GM20000 (cell line): ENCODE data around the gene SPACA7.

ENCODE experiments used
- DNase-seq: peaks from one replicate; pipeline ENCODE4 v3.0.0; 2012; ENCODE audit warnings: low spot score
- TF ChIP-seq, protein P1 (sequence below): IDR thresholded peaks from 2 replicates; pipeline ENCODE4 v1.5.1; 2012; ENCODE audit warnings: mild to moderate bottlenecking, control low read depth; ENCODE audit errors: extremely low read depth, missing control alignments

SPACA7 gene

DNA sequence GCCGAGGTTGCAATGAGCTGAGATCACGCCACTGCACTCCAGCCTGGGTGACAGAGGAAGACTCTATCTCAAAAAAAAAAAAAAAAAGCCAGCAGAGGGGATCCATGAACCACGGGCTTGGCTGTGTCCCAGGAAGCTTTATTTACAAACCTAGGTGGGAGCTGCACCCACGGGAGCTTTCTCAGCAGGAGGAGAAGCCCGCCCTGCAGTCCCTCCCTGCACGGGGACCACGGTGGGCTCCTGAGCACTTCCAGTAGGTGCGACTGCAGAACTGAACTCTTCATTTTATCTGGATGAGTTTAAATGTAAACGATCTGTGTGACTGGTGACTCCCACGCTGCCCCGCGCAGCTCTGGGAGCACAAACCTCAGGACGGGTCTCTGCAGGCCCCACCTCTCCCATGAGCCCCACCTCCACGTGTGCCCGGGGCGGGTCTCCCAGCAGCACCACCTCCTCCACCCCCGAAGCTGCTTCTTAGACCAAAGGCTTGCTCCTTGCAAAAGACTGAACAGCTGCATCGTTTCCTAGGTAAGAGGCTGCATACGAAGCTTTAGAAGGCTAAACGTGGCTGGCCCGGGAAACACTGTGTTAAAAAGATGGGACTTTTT is 66.4 kb downstream of the SPACA7 start:
- TF ChIP-seq, protein P1, sequence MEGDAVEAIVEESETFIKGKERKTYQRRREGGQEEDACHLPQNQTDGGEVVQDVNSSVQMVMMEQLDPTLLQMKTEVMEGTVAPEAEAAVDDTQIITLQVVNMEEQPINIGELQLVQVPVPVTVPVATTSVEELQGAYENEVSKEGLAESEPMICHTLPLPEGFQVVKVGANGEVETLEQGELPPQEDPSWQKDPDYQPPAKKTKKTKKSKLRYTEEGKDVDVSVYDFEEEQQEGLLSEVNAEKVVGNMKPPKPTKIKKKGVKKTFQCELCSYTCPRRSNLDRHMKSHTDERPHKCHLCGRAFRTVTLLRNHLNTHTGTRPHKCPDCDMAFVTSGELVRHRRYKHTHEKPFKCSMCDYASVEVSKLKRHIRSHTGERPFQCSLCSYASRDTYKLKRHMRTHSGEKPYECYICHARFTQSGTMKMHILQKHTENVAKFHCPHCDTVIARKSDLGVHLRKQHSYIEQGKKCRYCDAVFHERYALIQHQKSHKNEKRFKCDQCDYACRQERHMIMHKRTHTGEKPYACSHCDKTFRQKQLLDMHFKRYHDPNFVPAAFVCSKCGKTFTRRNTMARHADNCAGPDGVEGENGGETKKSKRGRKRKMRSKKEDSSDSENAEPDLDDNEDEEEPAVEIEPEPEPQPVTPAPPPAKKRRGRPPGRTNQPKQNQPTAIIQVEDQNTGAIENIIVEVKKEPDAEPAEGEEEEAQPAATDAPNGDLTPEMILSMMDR, result no peak
- DNase-seq, result no peak

GRCh38 chr13:112443191-112443994 is 67.2 kb downstream of the SPACA7 start:
- TF ChIP-seq, protein P1, result peak; percentile 51
- DNase-seq, result no peak

DNA sequence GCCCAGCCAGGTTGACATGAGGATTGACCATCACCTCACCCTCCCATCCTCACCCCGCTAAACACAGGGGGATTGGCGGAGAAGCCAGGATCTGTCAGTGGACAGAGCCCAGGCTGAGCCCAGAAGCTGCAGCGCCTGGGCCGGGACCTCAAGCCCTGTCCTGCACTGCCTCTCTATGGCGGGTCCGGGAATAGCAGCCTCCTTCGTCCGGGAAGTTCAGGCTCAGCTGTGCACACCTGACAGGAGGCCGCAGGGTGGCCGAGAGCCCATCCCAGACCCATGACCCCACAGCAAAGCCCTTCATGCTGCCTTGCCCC is 67.8 kb downstream of the SPACA7 start:
- TF ChIP-seq, protein P1, result peak; percentile 96
- peak; percentile 86 for DNase-seq

DNA sequence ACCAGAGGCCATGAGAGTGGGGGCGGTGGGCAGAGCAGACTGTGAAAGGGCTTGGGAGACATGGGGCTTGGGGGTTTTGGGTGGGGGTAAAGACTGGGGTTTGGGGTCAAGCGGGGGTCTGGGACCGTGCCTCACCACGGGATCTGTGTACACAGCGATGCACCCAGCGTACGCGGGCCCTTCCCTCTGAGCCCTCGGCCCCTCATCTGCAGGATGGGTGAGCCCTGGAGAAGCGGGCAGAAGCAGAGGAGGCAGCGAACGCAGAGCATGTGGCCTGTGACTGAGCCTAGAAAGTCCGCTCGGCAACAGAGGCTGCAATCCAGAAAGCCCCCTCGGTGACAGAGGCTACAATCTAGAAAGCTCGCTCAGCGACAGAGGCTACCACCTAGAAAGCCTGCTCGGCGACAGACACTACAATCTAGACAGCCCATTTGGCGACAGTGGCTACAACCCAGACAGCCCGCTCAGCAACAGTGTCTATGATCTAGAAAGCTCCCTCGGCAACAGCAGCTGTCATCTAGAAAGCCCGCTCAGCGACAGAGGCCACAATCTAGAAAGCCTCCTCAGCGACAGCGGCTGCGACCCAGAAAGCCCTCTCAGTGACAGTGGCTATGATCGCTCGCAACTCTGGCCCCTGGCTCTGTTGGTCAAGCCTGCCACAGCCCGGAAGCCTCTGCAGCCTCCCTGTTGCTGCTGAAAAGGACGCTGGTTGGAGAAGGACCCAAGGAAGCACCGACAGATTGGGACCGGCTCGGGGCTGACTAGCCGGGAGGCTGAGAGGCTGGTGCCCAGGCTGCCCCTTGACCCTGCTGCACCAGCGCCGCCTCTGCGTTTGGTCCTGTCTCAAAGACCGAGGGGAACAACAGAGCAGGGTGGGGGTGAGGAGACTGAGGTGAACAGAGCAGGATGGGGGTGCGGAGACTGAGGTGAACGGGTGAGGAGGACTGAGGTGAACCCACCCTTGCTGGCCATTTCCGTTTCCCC is 68.6 kb downstream of the SPACA7 start:
- TF ChIP-seq, protein P1, result no peak
- no peak for DNase-seq

DNA sequence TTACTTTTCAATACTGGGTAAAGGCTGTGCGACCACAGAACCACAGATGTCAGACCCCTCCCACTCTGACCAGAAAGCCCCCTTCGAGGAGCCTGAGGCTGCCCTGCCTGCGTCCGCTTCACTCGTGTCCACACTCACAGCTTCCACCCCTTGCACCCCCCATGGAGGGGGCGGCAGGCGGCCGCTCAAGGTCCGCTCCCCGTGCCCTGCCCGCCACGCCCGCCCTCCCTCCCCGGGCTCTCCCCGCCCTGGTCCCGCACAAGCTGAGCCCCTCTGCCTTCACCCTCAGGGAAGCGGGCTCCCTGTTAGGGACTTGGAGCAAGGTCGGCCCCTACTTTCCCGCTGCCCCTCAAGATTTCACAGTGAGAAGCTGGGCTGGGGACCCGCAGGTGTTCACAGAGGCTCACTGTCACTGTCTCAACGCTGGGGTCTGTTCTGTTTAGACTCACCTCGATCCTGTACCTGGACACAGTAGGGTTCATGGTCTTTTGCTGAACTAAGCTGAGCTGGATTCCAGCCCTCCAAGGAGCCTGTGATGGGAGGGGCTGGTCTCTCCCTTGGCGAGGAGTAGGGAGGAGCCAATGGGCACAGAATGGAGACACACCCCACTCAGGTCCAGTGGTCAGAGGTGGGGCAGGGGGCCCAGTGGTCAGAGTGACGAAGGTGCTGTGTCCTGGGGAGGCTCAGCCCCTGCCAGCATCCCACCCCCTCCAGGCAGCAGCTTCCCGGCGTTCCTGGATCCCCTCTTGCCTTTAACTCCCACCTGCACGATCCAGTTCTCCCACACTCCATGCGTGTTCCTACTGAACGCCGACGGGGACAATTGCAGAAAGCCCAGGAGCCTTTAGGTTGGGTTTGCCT is 69.5 kb downstream of the SPACA7 start:
- no peak for DNase-seq
- TF ChIP-seq, protein P1, result no peak

DNA sequence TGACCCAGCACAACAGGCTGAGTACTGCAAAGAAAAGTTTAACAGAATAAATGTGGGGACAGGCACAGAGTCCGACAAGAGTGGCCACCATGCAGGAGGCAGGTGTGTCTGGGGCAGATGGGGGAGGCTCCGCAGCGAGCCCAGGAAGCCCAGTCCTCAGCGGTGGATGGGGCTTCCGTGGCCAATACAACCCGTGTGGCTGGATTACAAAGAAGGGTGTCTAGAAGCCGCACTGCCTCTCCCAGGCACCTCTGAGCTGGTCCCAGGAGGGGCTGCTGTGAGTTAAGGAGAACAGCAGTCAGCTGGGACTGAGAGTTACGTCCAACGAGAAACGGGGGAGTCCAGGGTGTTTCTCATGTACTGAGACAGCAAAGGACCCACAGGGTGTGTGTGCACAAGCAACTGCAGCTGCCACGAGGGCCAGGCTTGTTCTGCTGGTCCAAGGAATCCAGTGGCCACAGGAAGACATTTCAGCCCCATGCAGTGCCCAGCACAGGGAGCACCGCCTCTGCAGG is 70.2 kb downstream of the SPACA7 start:
- no peak for DNase-seq
- TF ChIP-seq, protein P1, result no peak
